RKO (cell line): ENCODE data around the gene ZBTB33.

Experiments used
- DNase-seq: peaks from one replicate; pipeline ENCODE4 v3.0.0-alpha.2; 2016; ENCODE audit warnings: low spot score

ZBTB33 gene

DNA sequence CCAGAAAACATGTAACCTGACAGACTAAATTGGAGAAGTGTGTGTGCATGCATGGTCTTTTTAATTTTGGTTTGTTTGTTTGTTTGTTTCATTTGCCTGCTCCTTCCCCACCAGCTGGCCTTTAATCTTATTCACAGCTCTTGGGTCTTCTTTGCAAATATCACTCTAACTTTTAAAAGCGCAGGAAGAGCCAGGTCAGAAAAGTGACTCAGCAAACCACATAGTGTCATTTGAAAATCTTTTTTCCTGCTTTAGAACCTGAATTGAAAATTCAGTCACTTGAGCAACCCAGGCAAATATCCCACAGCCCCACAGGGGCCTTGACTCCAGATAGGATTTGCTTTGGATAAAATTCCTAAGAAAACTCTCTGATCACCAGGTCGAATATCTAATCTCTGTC is 56.0 kb downstream of the ZBTB33 start:
- DNase-seq = no peak
